GM18909 (cell line): Measurements from ENCODE around the gene KIF1C.
"Not testable (repeated sequence)": the region's sequence is repeated elsewhere in the genome, so short reads cannot be mapped to it uniquely, and the experiment has no call there.

Experiments used
- ATAC-seq: cut with Tn5 transposase; IDR thresholded peaks from one replicate; pipeline ENCODE4 v1.9.1; 2021; ENCODE audit warnings: mild to moderate bottlenecking; ENCODE audit not compliant: unreplicated experiment, poor library complexity

KIF1C gene

GRCh38 chr17:5042157-5043022, 44.6 kb downstream of the KIF1C start:
- no peak for ATAC-seq

- no peak for ATAC-seq
Observed at GRCh38 chr17:5043524-5043923, 45.8 kb downstream of the KIF1C start.

- no peak for ATAC-seq
Observed at GRCh38 chr17:5044630-5045029, 46.9 kb downstream of the KIF1C start.

- no peak for ATAC-seq
Observed at GRCh38 chr17:5045496-5045895, 47.7 kb downstream of the KIF1C start.

GRCh38 chr17:5047446-5047845, 49.7 kb downstream of the KIF1C start:
- no peak for ATAC-seq

GRCh38 chr17:5049314-5049841, 51.6 kb downstream of the KIF1C start:
- no peak for ATAC-seq

GRCh38 chr17:5050278-5050677, 52.5 kb downstream of the KIF1C start:
- no peak for ATAC-seq

- ATAC-seq, result no peak
Observed at GRCh38 chr17:5055543-5055942, 57.8 kb downstream of the KIF1C start.

- no peak for ATAC-seq
Observed at GRCh38 chr17:5065227-5065744, 67.5 kb downstream of the KIF1C start.

- no peak for ATAC-seq
Observed at GRCh38 chr17:5068236-5068635, 70.5 kb downstream of the KIF1C start.

GRCh38 chr17:5069724-5070123, 72.0 kb downstream of the KIF1C start:
- no peak for ATAC-seq

GRCh38 chr17:5075472-5075871, 77.7 kb downstream of the KIF1C start:
- ATAC-seq, result not testable (repeated sequence)

- not testable (repeated sequence) for ATAC-seq
Observed at GRCh38 chr17:5077275-5077674, 79.5 kb downstream of the KIF1C start.

GRCh38 chr17:5077781-5078105, 80.0 kb downstream of the KIF1C start:
- no peak for ATAC-seq
